ENCODE data around the gene CAP2. TPM values are rescaled to one million over a fixed set of nuclear protein-coding genes. Genes with fewer than 3 reads are reported as not detected.

The CAP2 gene
- total RNA-seq, 1 experiment from 2014 or later = 37.0 TPM

DNA sequence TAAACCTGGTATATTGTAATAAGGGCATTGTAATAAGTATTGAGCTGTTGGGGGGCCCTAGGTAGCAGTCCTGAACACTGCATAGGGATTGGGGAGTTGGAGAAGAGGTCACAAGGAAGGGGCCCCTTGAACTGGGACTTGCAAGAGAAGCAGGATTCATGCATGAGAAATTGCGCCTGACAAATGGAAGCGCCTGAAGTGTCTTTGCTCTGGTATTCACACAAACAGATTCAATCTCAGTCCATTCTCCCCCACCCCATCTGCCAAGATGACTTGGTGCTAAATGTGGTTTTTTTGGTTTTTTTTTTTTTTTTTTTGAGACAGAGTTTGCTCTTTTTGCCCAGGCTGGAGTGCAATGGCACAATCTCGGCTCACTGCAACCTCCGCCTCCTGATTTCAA, 87.1 kb downstream of the CAP2 start:
- in situ Hi-C loops (cut with HindIII; ENCODE audit: low pct_unique_long_range_greater_than_20kb, low sequenced_read_pairs) = no loop called here
- Histone ChIP-seq H3K4me3 (ENCODE audit: low read depth in 2 of 2, low read length in 2 of 2) (no peak overlapping the region), H3K4me1 (ENCODE audit: control insufficient read depth, insufficient read depth, low read length) (no peaks in the 10 kb centered on the region), H3K36me3 (ENCODE audit: control insufficient read depth, insufficient read depth, low read length) (no peaks in the 10 kb centered on the region), H3K9me3 (ENCODE audit: control insufficient read depth, insufficient read depth, low read depth, low read length) (no peaks in the 10 kb centered on the region), H3K27me3 (ENCODE audit: control insufficient read depth, insufficient read depth, low read length) (no peaks in the 10 kb centered on the region), H3K27ac (ENCODE audit: low read length) (no peak overlapping the region)
- CTCF ChIA-PET = no interaction called here
- TF ChIP-seq TCF7L2 (IDR thresholded peaks at IDR 0.05; ENCODE audit: low read depth, low read length) = no peak
- no peak for TF ChIP-seq POLR2AphosphoS5 (IDR thresholded peaks at IDR 0.05; ENCODE audit: low read depth, low read length)
- TF ChIP-seq, protein P1, sequence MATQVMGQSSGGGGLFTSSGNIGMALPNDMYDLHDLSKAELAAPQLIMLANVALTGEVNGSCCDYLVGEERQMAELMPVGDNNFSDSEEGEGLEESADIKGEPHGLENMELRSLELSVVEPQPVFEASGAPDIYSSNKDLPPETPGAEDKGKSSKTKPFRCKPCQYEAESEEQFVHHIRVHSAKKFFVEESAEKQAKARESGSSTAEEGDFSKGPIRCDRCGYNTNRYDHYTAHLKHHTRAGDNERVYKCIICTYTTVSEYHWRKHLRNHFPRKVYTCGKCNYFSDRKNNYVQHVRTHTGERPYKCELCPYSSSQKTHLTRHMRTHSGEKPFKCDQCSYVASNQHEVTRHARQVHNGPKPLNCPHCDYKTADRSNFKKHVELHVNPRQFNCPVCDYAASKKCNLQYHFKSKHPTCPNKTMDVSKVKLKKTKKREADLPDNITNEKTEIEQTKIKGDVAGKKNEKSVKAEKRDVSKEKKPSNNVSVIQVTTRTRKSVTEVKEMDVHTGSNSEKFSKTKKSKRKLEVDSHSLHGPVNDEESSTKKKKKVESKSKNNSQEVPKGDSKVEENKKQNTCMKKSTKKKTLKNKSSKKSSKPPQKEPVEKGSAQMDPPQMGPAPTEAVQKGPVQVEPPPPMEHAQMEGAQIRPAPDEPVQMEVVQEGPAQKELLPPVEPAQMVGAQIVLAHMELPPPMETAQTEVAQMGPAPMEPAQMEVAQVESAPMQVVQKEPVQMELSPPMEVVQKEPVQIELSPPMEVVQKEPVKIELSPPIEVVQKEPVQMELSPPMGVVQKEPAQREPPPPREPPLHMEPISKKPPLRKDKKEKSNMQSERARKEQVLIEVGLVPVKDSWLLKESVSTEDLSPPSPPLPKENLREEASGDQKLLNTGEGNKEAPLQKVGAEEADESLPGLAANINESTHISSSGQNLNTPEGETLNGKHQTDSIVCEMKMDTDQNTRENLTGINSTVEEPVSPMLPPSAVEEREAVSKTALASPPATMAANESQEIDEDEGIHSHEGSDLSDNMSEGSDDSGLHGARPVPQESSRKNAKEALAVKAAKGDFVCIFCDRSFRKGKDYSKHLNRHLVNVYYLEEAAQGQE (IDR thresholded peaks at IDR 0.05; ENCODE audit: insufficient read depth in 1 of 2, low read depth in 2 of 2, low read length in 1 of 2) = no peak
- no peak for TF ChIP-seq SIN3A (IDR thresholded peaks at IDR 0.05; ENCODE audit: borderline replicate concordance, insufficient read depth, low read depth, low read length)
- TF ChIP-seq, protein P2, sequence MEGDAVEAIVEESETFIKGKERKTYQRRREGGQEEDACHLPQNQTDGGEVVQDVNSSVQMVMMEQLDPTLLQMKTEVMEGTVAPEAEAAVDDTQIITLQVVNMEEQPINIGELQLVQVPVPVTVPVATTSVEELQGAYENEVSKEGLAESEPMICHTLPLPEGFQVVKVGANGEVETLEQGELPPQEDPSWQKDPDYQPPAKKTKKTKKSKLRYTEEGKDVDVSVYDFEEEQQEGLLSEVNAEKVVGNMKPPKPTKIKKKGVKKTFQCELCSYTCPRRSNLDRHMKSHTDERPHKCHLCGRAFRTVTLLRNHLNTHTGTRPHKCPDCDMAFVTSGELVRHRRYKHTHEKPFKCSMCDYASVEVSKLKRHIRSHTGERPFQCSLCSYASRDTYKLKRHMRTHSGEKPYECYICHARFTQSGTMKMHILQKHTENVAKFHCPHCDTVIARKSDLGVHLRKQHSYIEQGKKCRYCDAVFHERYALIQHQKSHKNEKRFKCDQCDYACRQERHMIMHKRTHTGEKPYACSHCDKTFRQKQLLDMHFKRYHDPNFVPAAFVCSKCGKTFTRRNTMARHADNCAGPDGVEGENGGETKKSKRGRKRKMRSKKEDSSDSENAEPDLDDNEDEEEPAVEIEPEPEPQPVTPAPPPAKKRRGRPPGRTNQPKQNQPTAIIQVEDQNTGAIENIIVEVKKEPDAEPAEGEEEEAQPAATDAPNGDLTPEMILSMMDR (IDR thresholded peaks at IDR 0.05) = no peak
- intact Hi-C loops (cut with micrococcal nuclease; ENCODE audit: unreplicated experiment) = no loop called here
- no peak for DNase-seq (ENCODE audit: low read depth, low spot score)
- no peak for ATAC-seq
- no TSS peak for BruUV-seq (replicated peaks)
- POLR2A ChIA-PET = no interaction called here

DNA sequence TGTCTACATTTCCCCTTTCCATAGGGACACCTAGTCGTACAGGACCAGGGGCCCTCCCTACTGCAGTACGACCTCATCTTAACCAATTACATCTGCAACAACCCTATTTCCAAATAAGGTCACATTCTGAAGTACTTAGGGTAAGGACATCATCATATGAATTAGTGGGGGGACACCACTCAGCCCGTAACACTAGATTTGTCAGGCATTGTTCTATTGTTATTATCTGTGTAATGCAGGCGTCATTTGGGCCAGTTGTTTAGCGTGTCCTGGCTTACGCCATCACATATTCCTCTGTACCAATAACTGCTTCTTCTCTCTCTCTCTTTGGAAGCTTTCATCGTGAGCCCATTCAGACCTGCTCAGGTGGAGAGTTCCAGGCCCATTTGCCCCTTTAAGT, 89.3 kb downstream of the CAP2 start:
- Histone ChIP-seq H3K4me3 (ENCODE audit: low read depth in 2 of 2, low read length in 2 of 2) (no peak overlapping the region), H3K9me3 (ENCODE audit: control insufficient read depth, insufficient read depth, low read depth, low read length) (no peaks in the 10 kb centered on the region), H3K27ac (ENCODE audit: low read length) (no peak overlapping the region), H3K27me3 (ENCODE audit: control insufficient read depth, insufficient read depth, low read length) (no peaks in the 10 kb centered on the region), H3K4me1 (ENCODE audit: control insufficient read depth, insufficient read depth, low read length) (no peaks in the 10 kb centered on the region), H3K36me3 (ENCODE audit: control insufficient read depth, insufficient read depth, low read length) (no peaks in the 10 kb centered on the region)
- intact Hi-C loops (cut with micrococcal nuclease; ENCODE audit: unreplicated experiment) = no loop called here
- TF ChIP-seq SIN3A (IDR thresholded peaks at IDR 0.05; ENCODE audit: borderline replicate concordance, insufficient read depth, low read depth, low read length) (no peak), POLR2AphosphoS5 (IDR thresholded peaks at IDR 0.05; ENCODE audit: low read depth, low read length) (no peak), TCF7L2 (IDR thresholded peaks at IDR 0.05; ENCODE audit: low read depth, low read length) (no peak)
- TF ChIP-seq, protein P1 (IDR thresholded peaks at IDR 0.05; ENCODE audit: insufficient read depth in 1 of 2, low read depth in 2 of 2, low read length in 1 of 2) = no peak
- TF ChIP-seq, protein P2 (IDR thresholded peaks at IDR 0.05) = no peak
- ChIA-PET CTCF (no interaction called here), POLR2A (no interaction called here)
- no TSS peak for BruUV-seq (replicated peaks)
- in situ Hi-C loops (cut with HindIII; ENCODE audit: low pct_unique_long_range_greater_than_20kb, low sequenced_read_pairs) = no loop called here
- DNase-seq (ENCODE audit: low read depth, low spot score) = no peak
- no peak for ATAC-seq
